GM18517 (cell line): ENCODE results near the gene NAV3.

ENCODE experiments used
- ATAC-seq: cut with Tn5 transposase; IDR thresholded peaks from one replicate; pipeline ENCODE4 v1.9.1; 2021; ENCODE audit warnings: mild to moderate bottlenecking, moderate library complexity; ENCODE audit not compliant: unreplicated experiment

Gene NAV3

GRCh38 chr12:78035901-78036606 lies 205.4 kb downstream of the NAV3 start:
- ATAC-seq: no peak

- ATAC-seq: no peak
These were observed 206.2 kb downstream of the NAV3 start for GRCh38 chr12:78036874-78037273.

GRCh38 chr12:78037707-78038106 lies 207.0 kb downstream of the NAV3 start:
- ATAC-seq: no peak

GRCh38 chr12:78038541-78038940 lies 207.8 kb downstream of the NAV3 start:
- ATAC-seq: no peak

- ATAC-seq: no peak
These were observed 208.3 kb downstream of the NAV3 start for GRCh38 chr12:78038986-78039385.

GRCh38 chr12:78040111-78040510 lies 209.4 kb downstream of the NAV3 start:
- no peak for ATAC-seq

- ATAC-seq: no peak
These were observed 220.1 kb downstream of the NAV3 start for GRCh38 chr12:78050790-78051189.

GRCh38 chr12:78055545-78055944 lies 224.9 kb downstream of the NAV3 start:
- ATAC-seq: no peak

GRCh38 chr12:78057075-78057474 lies 226.4 kb downstream of the NAV3 start:
- ATAC-seq: no peak

- ATAC-seq: no peak
These were observed 229.5 kb downstream of the NAV3 start for GRCh38 chr12:78060186-78060585.

GRCh38 chr12:78062786-78063185 lies 232.1 kb downstream of the NAV3 start:
- no peak for ATAC-seq

- ATAC-seq: no peak
These were observed 251.1 kb downstream of the NAV3 start for GRCh38 chr12:78081590-78082314.

GRCh38 chr12:78085542-78086182 lies 255.0 kb downstream of the NAV3 start:
- no peak for ATAC-seq

- no peak for ATAC-seq
These were observed 256.1 kb downstream of the NAV3 start for GRCh38 chr12:78086553-78087362.

- no peak for ATAC-seq
These were observed 256.6 kb downstream of the NAV3 start for GRCh38 chr12:78087363-78087675.

GRCh38 chr12:78088391-78088832 lies 257.7 kb downstream of the NAV3 start:
- ATAC-seq: peak; percentile 61

- no peak for ATAC-seq
These were observed 259.6 kb downstream of the NAV3 start for GRCh38 chr12:78090266-78090665.

- ATAC-seq: no peak
These were observed 264.9 kb downstream of the NAV3 start for GRCh38 chr12:78095623-78096022.

- no peak for ATAC-seq
These were observed 266.4 kb downstream of the NAV3 start for GRCh38 chr12:78096909-78097597.

- no peak for ATAC-seq
These were observed 269.1 kb downstream of the NAV3 start for GRCh38 chr12:78099806-78100205.
